Measurements from ENCODE around the gene C16orf78.

DNA sequence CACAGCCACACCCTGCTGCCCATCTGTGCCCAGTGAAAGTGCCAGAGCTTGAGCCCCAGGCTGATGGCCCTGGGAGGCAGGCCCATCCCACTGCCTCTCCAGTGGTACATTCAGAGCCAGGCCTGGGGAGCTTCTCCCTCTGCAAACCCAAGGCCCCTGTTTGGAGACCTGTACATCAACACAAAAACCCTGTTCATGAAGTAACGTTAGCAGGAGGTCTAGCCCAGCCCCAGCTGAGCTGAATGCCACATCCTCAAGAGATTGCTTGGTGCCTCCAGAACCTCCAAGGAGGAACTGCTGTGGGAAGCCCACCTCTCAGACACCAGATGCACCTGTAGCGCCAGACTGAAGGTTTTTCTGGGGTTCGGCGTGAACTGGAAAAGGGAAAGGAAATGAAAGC is 31.5 kb downstream of the C16orf78 start:
- TF ChIP-seq, protein P1, sequence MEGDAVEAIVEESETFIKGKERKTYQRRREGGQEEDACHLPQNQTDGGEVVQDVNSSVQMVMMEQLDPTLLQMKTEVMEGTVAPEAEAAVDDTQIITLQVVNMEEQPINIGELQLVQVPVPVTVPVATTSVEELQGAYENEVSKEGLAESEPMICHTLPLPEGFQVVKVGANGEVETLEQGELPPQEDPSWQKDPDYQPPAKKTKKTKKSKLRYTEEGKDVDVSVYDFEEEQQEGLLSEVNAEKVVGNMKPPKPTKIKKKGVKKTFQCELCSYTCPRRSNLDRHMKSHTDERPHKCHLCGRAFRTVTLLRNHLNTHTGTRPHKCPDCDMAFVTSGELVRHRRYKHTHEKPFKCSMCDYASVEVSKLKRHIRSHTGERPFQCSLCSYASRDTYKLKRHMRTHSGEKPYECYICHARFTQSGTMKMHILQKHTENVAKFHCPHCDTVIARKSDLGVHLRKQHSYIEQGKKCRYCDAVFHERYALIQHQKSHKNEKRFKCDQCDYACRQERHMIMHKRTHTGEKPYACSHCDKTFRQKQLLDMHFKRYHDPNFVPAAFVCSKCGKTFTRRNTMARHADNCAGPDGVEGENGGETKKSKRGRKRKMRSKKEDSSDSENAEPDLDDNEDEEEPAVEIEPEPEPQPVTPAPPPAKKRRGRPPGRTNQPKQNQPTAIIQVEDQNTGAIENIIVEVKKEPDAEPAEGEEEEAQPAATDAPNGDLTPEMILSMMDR (IDR thresholded peaks at IDR 0.05) = no peak
- TF ChIP-seq POLR2AphosphoS5 (IDR thresholded peaks at IDR 0.05) (no peak), POLR2A (IDR thresholded peaks at IDR 0.05) (no peak), EP300 (IDR thresholded peaks at IDR 0.05) (no peak)

Measured in upper lobe of left lung (tissue), 4 donors.